SK-N-SH (cell line): ENCODE results near the gene ZNF764. TPM values are rescaled to one million over a fixed set of nuclear protein-coding genes. Genes with fewer than 3 reads are reported as not detected.

Experiments used
- CTCF ChIA-PET: fragments of 300-600, 350-600 bp; formaldehyde crosslinking; extraction: SDS; loops from one replicate; lab custom pipeline; 2021; lab: Yijun Ruan, JAX
- POLR2A ChIA-PET: fragments of 350-600 bp; sonication (Branson Sonifier 250); formaldehyde crosslinking; extraction: SDS; loops from one replicate; lab custom pipeline; 2020; ENCODE audit warnings: antibody characterized with exemption, inconsistent platforms; lab: Yijun Ruan, JAX
- DNase-seq: peaks from one replicate; pipeline ENCODE4 v3.0.0; 2012
- H2AFZ ChIP-seq: fragments of 200-600 bp; sonication (generic); 2 replicates; pipeline ENCODE4 v1.8.1; 2016; ENCODE audit warnings: antibody characterized with exemption, mild to moderate bottlenecking, low read depth
- H3F3A ChIP-seq: fragments of 200-600 bp; sonication (generic); replicated peaks from 2 replicates; pipeline ENCODE3; 2016; ENCODE audit warnings: antibody characterized with exemption, mild to moderate bottlenecking; ENCODE audit not compliant: insufficient read depth
- H3K27ac ChIP-seq, 2 experiments: fragments of 200-500 bp in 1 of 2; fragments of 200-600 bp in 1 of 2; sonication (Bioruptor generic) in 1 of 2; sonication (generic), shearing (Covaris generic) in 1 of 2; 2 replicates each; pipeline versions ENCODE4 v1.5.1 to v1.6.1; 2014 to 2016; ENCODE audit warnings: low read depth in 2 of 2, inconsistent platforms in 1 of 2, low read length in 1 of 2, mild to moderate bottlenecking in 1 of 2, mixed read lengths in 1 of 2
- H3K27me3 ChIP-seq: fragments of 200-600 bp; sonication (generic), shearing (Covaris generic); 2 replicates; pipeline ENCODE4 v1.6.1; 2016; ENCODE audit warnings: mixed run types; ENCODE audit not compliant: insufficient read depth
- H3K36me3 ChIP-seq, 2 experiments: fragments of 200-500 bp in 1 of 2; fragments of 200-600 bp in 1 of 2; sonication (Bioruptor generic) in 1 of 2; sonication (generic) in 1 of 2; replicated peaks in 1 of 2; 2 replicates each; pipeline versions ENCODE3 to v1.5.1; 2014 to 2016; ENCODE audit warnings: low read length in 1 of 2, mild to moderate bottlenecking in 1 of 2; ENCODE audit not compliant: insufficient read depth in 2 of 2, control insufficient read depth in 1 of 2
- H3K4me1 ChIP-seq, 2 experiments: fragments of 200-500 bp in 1 of 2; fragments of 200-600 bp in 1 of 2; sonication (Bioruptor generic) in 1 of 2; sonication (generic), shearing (Covaris generic) in 1 of 2; 2 replicates each; pipeline versions ENCODE4 v1.5.1 to v1.6.1; 2014 to 2016; ENCODE audit warnings: low read depth in 1 of 2, low read length in 1 of 2, mixed run types in 1 of 2; ENCODE audit not compliant: insufficient read depth in 2 of 2, control insufficient read depth in 1 of 2
- H3K4me2 ChIP-seq: fragments of 200-600 bp; sonication (generic), shearing (Covaris generic); 2 replicates; pipeline ENCODE4 v1.6.1; 2017; ENCODE audit warnings: mixed run types
- H3K4me3 ChIP-seq, 2 experiments: fragments of 200-500 bp in 1 of 2; fragments of 200-600 bp in 1 of 2; sonication (Bioruptor generic) in 1 of 2; sonication (generic), shearing (Covaris generic) in 1 of 2; 2 replicates each; pipeline versions ENCODE4 v1.5.1 to v1.8.1; 2014 to 2016; ENCODE audit warnings: low read depth in 2 of 2, inconsistent platforms in 1 of 2, low read length in 1 of 2, mild to moderate bottlenecking in 1 of 2, mixed read lengths in 1 of 2, moderate library complexity in 1 of 2
- H3K79me2 ChIP-seq: fragments of 200-600 bp; sonication (generic); 2 replicates; pipeline ENCODE4 v1.8.1; 2017; ENCODE audit warnings: mild to moderate bottlenecking; ENCODE audit not compliant: insufficient read depth
- H3K9ac ChIP-seq: fragments of 200-600 bp; sonication (generic); 2 replicates; pipeline ENCODE4 v1.6.1; 2017; ENCODE audit warnings: mixed run types
- H3K9me2 ChIP-seq: fragments of 200-600 bp; sonication (generic); 2 replicates; pipeline ENCODE4 v1.6.1; 2017; ENCODE audit warnings: mixed run types
- H3K9me3 ChIP-seq: fragments of 200-600 bp; sonication (generic); 2 replicates; pipeline ENCODE4 v1.6.1; 2017; ENCODE audit warnings: mixed run types, mild to moderate bottlenecking, moderate library complexity
- H4K20me1 ChIP-seq: fragments of 200-600 bp; sonication (generic); 2 replicates; pipeline ENCODE4 v1.6.1; 2017; ENCODE audit warnings: mild to moderate bottlenecking, mixed run types; ENCODE audit not compliant: insufficient read depth
- EZH2phosphoT487 ChIP-seq: fragments of 200-600 bp; sonication (generic); IDR thresholded peaks from 2 replicates; pipeline ENCODE4 v1.6.1; 2017; ENCODE audit warnings: low read depth, mixed run types, mild to moderate bottlenecking, antibody characterized with exemption, moderate library complexity, borderline replicate concordance
- GABPA ChIP-seq: IDR thresholded peaks from 2 replicates; pipeline ENCODE4 v1.4.0; 2012; ENCODE audit warnings: low read depth, mild to moderate bottlenecking
- JUND ChIP-seq: IDR thresholded peaks from 2 replicates; pipeline ENCODE4 v1.4.0; 2012
- MEF2A ChIP-seq: IDR thresholded peaks from 2 replicates; pipeline ENCODE4 v1.4.0; 2012; ENCODE audit warnings: low read depth, borderline replicate concordance
- MXI1 ChIP-seq: IDR thresholded peaks from 2 replicates; pipeline ENCODE4 v1.6.1; 2012; ENCODE audit warnings: mild to moderate bottlenecking, low read depth, low read length, improper control_type of control experiment
- NFIC ChIP-seq: IDR thresholded peaks from 2 replicates; pipeline ENCODE4 v1.4.0; 2012; ENCODE audit warnings: borderline replicate concordance
- NRF1 ChIP-seq: IDR thresholded peaks from 2 replicates; pipeline ENCODE4 v1.6.1; 2012; ENCODE audit warnings: low read depth, mild to moderate bottlenecking, low read length
- RCOR1 ChIP-seq: fragments of 150-350 bp; IDR thresholded peaks from 2 replicates; pipeline ENCODE4 v1.6.1; 2017; ENCODE audit warnings: antibody characterized with exemption, low read length
- RXRA ChIP-seq: IDR thresholded peaks from 2 replicates; pipeline ENCODE4 v1.4.0; 2012; ENCODE audit warnings: low read depth, mild to moderate bottlenecking, borderline replicate concordance
- SIN3A ChIP-seq: IDR thresholded peaks from 2 replicates; pipeline ENCODE4 v1.6.1; 2012; ENCODE audit warnings: low read depth, mild to moderate bottlenecking, low read length, moderate library complexity, borderline replicate concordance
- TCF12 ChIP-seq: IDR thresholded peaks from 2 replicates; pipeline ENCODE4 v1.4.0; 2012
- WGBS: methylation state at CpG from one replicate; pipeline ENCODE4 v1.1.6; 2017; ENCODE audit warnings: low lambda C conversion rate; 5-methylcytosine and 5-hydroxymethylcytosine counted together
- polyA plus RNA-seq, 3 experiments: library from polyadenylated mRNA; depleted of rRNA; stranded (reverse); fragments of >200 nt; gene quantifications; 2 replicates each; pipeline ENCODE4 v1.2.3, GENCODE V29; 2012
- TF ChIP-seq, protein P1 (sequence below): IDR thresholded peaks from 2 replicates; pipeline ENCODE4 v1.4.0; 2012; ENCODE audit warnings: low read depth, borderline replicate concordance
- TF ChIP-seq, protein P2 (sequence below): fragments of 150-350 bp; IDR thresholded peaks from 2 replicates; pipeline ENCODE4 v1.6.1; 2017; ENCODE audit warnings: antibody characterized with exemption, low read length, low read depth, borderline replicate concordance
- TF ChIP-seq, protein P3 (sequence below): fragments of 150-350 bp; IDR thresholded peaks from 2 replicates; pipeline ENCODE4 v1.6.1; 2016; ENCODE audit warnings: mild to moderate bottlenecking, low read depth, low read length
- TF ChIP-seq, protein P4 (sequence below): IDR thresholded peaks from 2 replicates; pipeline ENCODE4 v1.4.0; 2012; ENCODE audit warnings: low read depth
- TF ChIP-seq, protein P5 (sequence below): IDR thresholded peaks from 2 replicates; pipeline ENCODE4; 2012

Gene ZNF764
- polyA plus RNA-seq, 1 of the 3 experiments (the other 2 are of a cell fraction): 2.8 TPM

DNA sequence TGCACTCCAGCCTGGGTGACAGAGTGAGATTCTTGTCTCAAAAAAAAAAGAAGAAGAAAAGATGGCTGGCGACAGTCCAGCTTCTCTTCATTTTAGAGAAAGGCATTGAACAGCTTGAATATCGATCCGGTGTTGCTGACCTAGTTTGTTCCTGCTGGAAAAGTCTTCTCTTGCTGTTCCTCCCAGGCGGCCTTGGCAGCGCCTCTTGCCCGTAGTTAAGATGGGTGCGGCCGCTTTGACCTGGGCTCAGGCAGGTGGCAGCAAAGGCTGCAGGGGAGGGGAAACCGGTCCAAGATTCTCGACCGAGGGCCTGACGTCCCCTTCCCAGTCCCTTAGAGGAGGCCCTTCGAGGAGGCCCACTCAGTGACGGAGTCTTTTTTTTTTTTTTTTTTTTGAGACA is 3.8 kb upstream of the ZNF764 start:
- peaks cover 9% of the 10 kb centered on the region for H3F3A ChIP-seq
- no peaks in the 10 kb centered on the region for H3K9me2 ChIP-seq
- peaks cover 8% of the 10 kb centered on the region for H3K79me2 ChIP-seq
- no peak overlapping the region for H3K9ac ChIP-seq
- ChIA-PET CTCF (interaction anchor here (0.8 kb wide), 1 partner anchor 30 kb away, joined by 3 read pairs; no protein-coding TSS in a partner anchor), POLR2A (interaction anchor here (0.6 to 1.8 kb wide), 2 partner anchors 10 to 26 kb away, joined by 3 to 8 read pairs; partner anchors contain the start of gene ZNF688)
- H2AFZ ChIP-seq: no peak overlapping the region
- no peak overlapping the region for H3K4me3 ChIP-seq
- no peaks in the 10 kb centered on the region for H3K9me3 ChIP-seq
- peaks cover 0 to 3% of the 10 kb centered on the region in 2 experiments; a peak in 1 of 4 replicates for H3K4me1 ChIP-seq
- no peaks in the 10 kb centered on the region for H3K36me3 ChIP-seq
- H3K4me2 ChIP-seq: no peak overlapping the region
- H4K20me1 ChIP-seq: no peaks in the 10 kb centered on the region
- H3K27ac ChIP-seq: no peak overlapping the region
- WGBS: 96% methylated on average over 14 of the region's 14 CpGs
- no peaks in the 10 kb centered on the region for H3K27me3 ChIP-seq
- no peak for DNase-seq
- no peak for TF ChIP-seq SIN3A

DNA sequence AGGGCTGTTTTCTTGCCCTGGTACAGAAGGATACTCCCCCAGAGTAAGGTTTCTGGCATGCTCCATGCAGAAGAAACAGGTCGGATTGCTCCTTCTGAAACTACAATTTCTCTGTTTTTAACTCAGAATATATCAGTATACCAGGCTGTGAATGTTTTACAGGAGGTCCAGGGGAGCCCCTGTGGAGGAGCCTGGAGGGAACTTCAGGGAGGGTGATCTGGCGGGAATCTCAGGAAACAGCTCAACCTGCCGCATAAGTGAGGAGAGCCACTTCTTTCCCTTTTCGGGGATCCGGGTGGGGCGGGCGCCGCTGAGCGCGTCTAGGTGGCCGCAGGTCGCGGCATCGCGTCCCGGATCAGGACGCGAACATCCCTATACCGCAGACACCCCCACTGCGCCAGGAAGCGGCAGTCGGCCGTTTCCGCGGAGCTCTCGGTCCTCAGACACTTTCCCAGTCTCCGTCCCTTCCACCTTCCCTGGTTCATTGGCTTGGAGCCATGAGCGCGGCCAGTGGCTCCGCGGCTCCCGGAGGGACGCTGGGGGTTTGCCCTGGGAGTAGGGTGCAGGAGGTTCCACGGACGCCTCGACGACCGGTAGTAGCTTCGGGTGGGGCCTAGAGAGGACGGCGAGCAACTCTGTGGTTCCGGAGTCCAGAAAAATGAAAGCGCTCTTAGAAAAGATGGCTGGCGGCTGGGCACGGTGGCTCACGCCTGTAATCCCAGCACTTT is 3.1 kb upstream of the ZNF764 start:
- DNase-seq: no peak
- POLR2A ChIA-PET: interaction anchor here (1.8 kb wide), 1 partner anchor 10 kb away, joined by 8 read pairs; the partner anchor contains the start of gene ZNF688
- H3K4me2 ChIP-seq: no peak overlapping the region
- no peak for TF ChIP-seq EZH2phosphoT487
- TF ChIP-seq, protein P1, sequence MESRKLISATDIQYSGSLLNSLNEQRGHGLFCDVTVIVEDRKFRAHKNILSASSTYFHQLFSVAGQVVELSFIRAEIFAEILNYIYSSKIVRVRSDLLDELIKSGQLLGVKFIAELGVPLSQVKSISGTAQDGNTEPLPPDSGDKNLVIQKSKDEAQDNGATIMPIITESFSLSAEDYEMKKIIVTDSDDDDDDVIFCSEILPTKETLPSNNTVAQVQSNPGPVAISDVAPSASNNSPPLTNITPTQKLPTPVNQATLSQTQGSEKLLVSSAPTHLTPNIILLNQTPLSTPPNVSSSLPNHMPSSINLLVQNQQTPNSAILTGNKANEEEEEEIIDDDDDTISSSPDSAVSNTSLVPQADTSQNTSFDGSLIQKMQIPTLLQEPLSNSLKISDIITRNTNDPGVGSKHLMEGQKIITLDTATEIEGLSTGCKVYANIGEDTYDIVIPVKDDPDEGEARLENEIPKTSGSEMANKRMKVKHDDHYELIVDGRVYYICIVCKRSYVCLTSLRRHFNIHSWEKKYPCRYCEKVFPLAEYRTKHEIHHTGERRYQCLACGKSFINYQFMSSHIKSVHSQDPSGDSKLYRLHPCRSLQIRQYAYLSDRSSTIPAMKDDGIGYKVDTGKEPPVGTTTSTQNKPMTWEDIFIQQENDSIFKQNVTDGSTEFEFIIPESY: no peak
- TF ChIP-seq RCOR1: no peak
- no peak for TF ChIP-seq MXI1
- TF ChIP-seq, protein P2, sequence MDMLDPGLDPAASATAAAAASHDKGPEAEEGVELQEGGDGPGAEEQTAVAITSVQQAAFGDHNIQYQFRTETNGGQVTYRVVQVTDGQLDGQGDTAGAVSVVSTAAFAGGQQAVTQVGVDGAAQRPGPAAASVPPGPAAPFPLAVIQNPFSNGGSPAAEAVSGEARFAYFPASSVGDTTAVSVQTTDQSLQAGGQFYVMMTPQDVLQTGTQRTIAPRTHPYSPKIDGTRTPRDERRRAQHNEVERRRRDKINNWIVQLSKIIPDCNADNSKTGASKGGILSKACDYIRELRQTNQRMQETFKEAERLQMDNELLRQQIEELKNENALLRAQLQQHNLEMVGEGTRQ: no peak
- TF ChIP-seq, protein P3, sequence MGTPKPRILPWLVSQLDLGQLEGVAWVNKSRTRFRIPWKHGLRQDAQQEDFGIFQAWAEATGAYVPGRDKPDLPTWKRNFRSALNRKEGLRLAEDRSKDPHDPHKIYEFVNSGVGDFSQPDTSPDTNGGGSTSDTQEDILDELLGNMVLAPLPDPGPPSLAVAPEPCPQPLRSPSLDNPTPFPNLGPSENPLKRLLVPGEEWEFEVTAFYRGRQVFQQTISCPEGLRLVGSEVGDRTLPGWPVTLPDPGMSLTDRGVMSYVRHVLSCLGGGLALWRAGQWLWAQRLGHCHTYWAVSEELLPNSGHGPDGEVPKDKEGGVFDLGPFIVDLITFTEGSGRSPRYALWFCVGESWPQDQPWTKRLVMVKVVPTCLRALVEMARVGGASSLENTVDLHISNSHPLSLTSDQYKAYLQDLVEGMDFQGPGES: no peak
- no peak for TF ChIP-seq JUND
- TF ChIP-seq, protein P4, sequence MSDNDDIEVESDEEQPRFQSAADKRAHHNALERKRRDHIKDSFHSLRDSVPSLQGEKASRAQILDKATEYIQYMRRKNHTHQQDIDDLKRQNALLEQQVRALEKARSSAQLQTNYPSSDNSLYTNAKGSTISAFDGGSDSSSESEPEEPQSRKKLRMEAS: no peak
- TF ChIP-seq GABPA: no peak
- TF ChIP-seq NRF1: no peak
- TF ChIP-seq, protein P5, sequence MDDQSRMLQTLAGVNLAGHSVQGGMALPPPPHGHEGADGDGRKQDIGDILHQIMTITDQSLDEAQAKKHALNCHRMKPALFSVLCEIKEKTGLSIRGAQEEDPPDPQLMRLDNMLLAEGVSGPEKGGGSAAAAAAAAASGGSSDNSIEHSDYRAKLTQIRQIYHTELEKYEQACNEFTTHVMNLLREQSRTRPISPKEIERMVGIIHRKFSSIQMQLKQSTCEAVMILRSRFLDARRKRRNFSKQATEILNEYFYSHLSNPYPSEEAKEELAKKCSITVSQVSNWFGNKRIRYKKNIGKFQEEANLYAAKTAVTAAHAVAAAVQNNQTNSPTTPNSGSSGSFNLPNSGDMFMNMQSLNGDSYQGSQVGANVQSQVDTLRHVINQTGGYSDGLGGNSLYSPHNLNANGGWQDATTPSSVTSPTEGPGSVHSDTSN: no peak
- TF ChIP-seq TCF12: no peak
- TF ChIP-seq MEF2A: no peak
- no peak for TF ChIP-seq NFIC
- TF ChIP-seq RXRA: no peak
- H3F3A ChIP-seq: peaks cover 9% of the 10 kb centered on the region
- H3K9me2 ChIP-seq: no peaks in the 10 kb centered on the region
- peaks cover 16% of the 10 kb centered on the region for H3K79me2 ChIP-seq
- H3K9me3 ChIP-seq: no peaks in the 10 kb centered on the region
- CTCF ChIA-PET: interaction anchor here (0.8 kb wide), 1 partner anchor 29 kb away, joined by 3 read pairs; no protein-coding TSS in a partner anchor
- no peaks in the 10 kb centered on the region for H3K27me3 ChIP-seq
- no peak overlapping the region for H3K9ac ChIP-seq
- no peak overlapping the region for H2AFZ ChIP-seq
- peaks cover 0 to 3% of the 10 kb centered on the region in 2 experiments; a peak in 1 of 4 replicates for H3K4me1 ChIP-seq
- H3K27ac ChIP-seq: no peak overlapping the region
- WGBS: 89% methylated on average over 46 of the region's 46 CpGs
- no peak overlapping the region for H3K4me3 ChIP-seq
- no peaks in the 10 kb centered on the region for H4K20me1 ChIP-seq
- no peaks in the 10 kb centered on the region for H3K36me3 ChIP-seq
